ENCODE results near the gene XRN1. TPM values are rescaled to one million over a fixed set of nuclear protein-coding genes. Genes with fewer than 3 reads are reported as not detected.
A peak's percentile ranks its signal among the peaks of the same experiment; 100 is the strongest.
"Not testable (repeated sequence)": the region's sequence is repeated elsewhere in the genome, so short reads cannot be mapped to it uniquely, and the experiment has no call there.

Gene XRN1
- total and polyA plus RNA-seq, 5 donors from 2014 or later, result 53.5 to 121 (median 81.3) TPM

GRCh38 chr3:142374687-142375086, 73.2 kb downstream of the XRN1 start:
- peak overlapping the region; percentile 2 to 15 (median 11) for H3K27ac Mint-ChIP-seq
- H3K9me3 Mint-ChIP-seq, result no peaks in the 10 kb centered on the region
- no peaks in the 10 kb centered on the region for H3K27me3 Mint-ChIP-seq
- H3K4me1 Mint-ChIP-seq, result peaks cover 4 to 19% (median 7%) of the 10 kb centered on the region in 4 donors
- no peak overlapping the region for H3K4me3 ChIP-seq (ENCODE audit: low read depth, low read length)
- no peak for DNase-seq
- no peaks in the 10 kb centered on the region for H3K9me3 ChIP-seq (ENCODE audit: control insufficient read depth in 2 of 2, low read length in 2 of 2)
- H3K4me3 Mint-ChIP-seq, result no peak overlapping the region
- H3K36me3 ChIP-seq (ENCODE audit: control insufficient read depth, insufficient read depth, low read length), result peaks cover 73% of the 10 kb centered on the region
- H3K27me3 ChIP-seq (ENCODE audit: control insufficient read depth, insufficient read depth, low read length), result no peaks in the 10 kb centered on the region
- no peak for ATAC-seq (ENCODE audit: low read depth in 2 of 2)
- no peaks in the 10 kb centered on the region for H3K4me1 ChIP-seq (ENCODE audit: control insufficient read depth, insufficient read depth, low read length, poor library complexity, severe bottlenecking)
- peaks cover 46% of the 10 kb centered on the region for H3K36me3 Mint-ChIP-seq
- H3K27ac ChIP-seq (ENCODE audit: insufficient read depth, low read length, poor library complexity, severe bottlenecking), result no peak overlapping the region

DNA sequence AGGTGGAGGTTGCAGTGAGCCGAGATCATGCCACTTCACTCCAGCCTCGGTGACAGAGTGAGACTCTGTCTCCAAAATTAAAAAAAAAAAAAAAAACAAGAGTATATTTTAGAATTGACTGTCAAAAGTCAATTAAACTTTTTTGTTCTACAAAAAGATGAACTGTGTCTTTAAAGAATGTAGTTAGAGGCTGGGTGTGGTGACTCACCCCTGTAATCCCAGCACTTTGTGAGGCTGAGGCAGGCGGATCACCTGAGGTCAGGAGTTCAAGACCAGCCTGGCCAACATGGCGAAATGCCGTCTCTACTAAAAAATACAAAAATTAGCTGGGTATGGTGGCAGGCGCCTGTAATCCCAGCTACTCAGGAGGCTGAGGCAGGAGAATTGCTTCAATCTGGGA, 78.3 kb downstream of the XRN1 start:
- not testable (repeated sequence) for DNase-seq; H3K27ac Mint-ChIP-seq; H3K27me3 ChIP-seq (ENCODE audit: control insufficient read depth, insufficient read depth, low read length); H3K9me3 Mint-ChIP-seq; H3K4me3 ChIP-seq (ENCODE audit: low read depth, low read length); ATAC-seq (ENCODE audit: low read depth in 2 of 2); H3K27ac ChIP-seq (ENCODE audit: insufficient read depth, low read length, poor library complexity, severe bottlenecking); H3K4me3 Mint-ChIP-seq; H3K9me3 ChIP-seq (ENCODE audit: control insufficient read depth in 2 of 2, low read length in 2 of 2); H3K27me3 Mint-ChIP-seq; H3K4me1 ChIP-seq (ENCODE audit: control insufficient read depth, insufficient read depth, low read length, poor library complexity, severe bottlenecking)
- Mint-ChIP-seq H3K4me1 (peaks cover 4 to 24% (median 7%) of the 10 kb centered on the region in 4 donors), H3K36me3 (peaks cover 33% of the 10 kb centered on the region)
- H3K36me3 ChIP-seq (ENCODE audit: control insufficient read depth, insufficient read depth, low read length), result peaks cover 72% of the 10 kb centered on the region

- Histone ChIP-seq H3K36me3 (ENCODE audit: control insufficient read depth, insufficient read depth, low read length) (peaks cover 73% of the 10 kb centered on the region), H3K27ac (ENCODE audit: insufficient read depth, low read length, poor library complexity, severe bottlenecking) (no peak overlapping the region), H3K27me3 (ENCODE audit: control insufficient read depth, insufficient read depth, low read length) (no peaks in the 10 kb centered on the region), H3K9me3 (ENCODE audit: control insufficient read depth in 2 of 2, low read length in 2 of 2) (no peaks in the 10 kb centered on the region), H3K4me3 (ENCODE audit: low read depth, low read length) (no peak overlapping the region), H3K4me1 (ENCODE audit: control insufficient read depth, insufficient read depth, low read length, poor library complexity, severe bottlenecking) (no peaks in the 10 kb centered on the region)
- Mint-ChIP-seq H3K36me3 (peaks cover 31% of the 10 kb centered on the region), H3K27me3 (no peaks in the 10 kb centered on the region), H3K4me3 (no peak overlapping the region), H3K27ac (peak overlapping the region in 1 of 3 donors; percentile 3), H3K9me3 (no peaks in the 10 kb centered on the region), H3K4me1 (peaks cover 0 to 11% (median 3%) of the 10 kb centered on the region in 4 donors)
- DNase-seq (peak in 1 of 3 donors; percentile 31), ATAC-seq (ENCODE audit: low read depth in 2 of 2) (no peak)
Observed at GRCh38 chr3:142366434-142366833, 81.4 kb downstream of the XRN1 start.

GRCh38 chr3:142363936-142364467, 83.8 kb downstream of the XRN1 start:
- H3K4me1 ChIP-seq (ENCODE audit: control insufficient read depth, insufficient read depth, low read length, poor library complexity, severe bottlenecking), result no peaks in the 10 kb centered on the region
- Mint-ChIP-seq H3K36me3 (peaks cover 35% of the 10 kb centered on the region), H3K4me3 (no peak overlapping the region), H3K27me3 (no peaks in the 10 kb centered on the region), H3K4me1 (peaks cover 0 to 15% (median 3%) of the 10 kb centered on the region in 4 donors), H3K9me3 (no peaks in the 10 kb centered on the region), H3K27ac (no peak overlapping the region)
- H3K27ac ChIP-seq (ENCODE audit: insufficient read depth, low read length, poor library complexity, severe bottlenecking), result no peak overlapping the region
- H3K9me3 ChIP-seq (ENCODE audit: control insufficient read depth in 2 of 2, low read length in 2 of 2), result no peaks in the 10 kb centered on the region
- no peak overlapping the region for H3K4me3 ChIP-seq (ENCODE audit: low read depth, low read length)
- no peaks in the 10 kb centered on the region for H3K27me3 ChIP-seq (ENCODE audit: control insufficient read depth, insufficient read depth, low read length)
- DNase-seq, result no peak
- no peak for ATAC-seq (ENCODE audit: low read depth in 2 of 2)
- peaks cover 73% of the 10 kb centered on the region for H3K36me3 ChIP-seq (ENCODE audit: control insufficient read depth, insufficient read depth, low read length)

- DNase-seq; H3K9me3 ChIP-seq (ENCODE audit: control insufficient read depth in 2 of 2, low read length in 2 of 2); H3K4me3 Mint-ChIP-seq; H3K27me3 Mint-ChIP-seq; H3K4me1 ChIP-seq (ENCODE audit: control insufficient read depth, insufficient read depth, low read length, poor library complexity, severe bottlenecking); H3K27ac Mint-ChIP-seq; H3K9me3 Mint-ChIP-seq; H3K27me3 ChIP-seq (ENCODE audit: control insufficient read depth, insufficient read depth, low read length); H3K27ac ChIP-seq (ENCODE audit: insufficient read depth, low read length, poor library complexity, severe bottlenecking); H3K4me3 ChIP-seq (ENCODE audit: low read depth, low read length); ATAC-seq (ENCODE audit: low read depth in 2 of 2): not testable (repeated sequence)
- H3K4me1 Mint-ChIP-seq, result peaks cover 0 to 15% (median 3%) of the 10 kb centered on the region in 4 donors
- H3K36me3 ChIP-seq (ENCODE audit: control insufficient read depth, insufficient read depth, low read length), result peaks cover 73% of the 10 kb centered on the region
- H3K36me3 Mint-ChIP-seq, result peaks cover 33% of the 10 kb centered on the region
Observed at GRCh38 chr3:142363433-142363832, 84.4 kb downstream of the XRN1 start.

DNA sequence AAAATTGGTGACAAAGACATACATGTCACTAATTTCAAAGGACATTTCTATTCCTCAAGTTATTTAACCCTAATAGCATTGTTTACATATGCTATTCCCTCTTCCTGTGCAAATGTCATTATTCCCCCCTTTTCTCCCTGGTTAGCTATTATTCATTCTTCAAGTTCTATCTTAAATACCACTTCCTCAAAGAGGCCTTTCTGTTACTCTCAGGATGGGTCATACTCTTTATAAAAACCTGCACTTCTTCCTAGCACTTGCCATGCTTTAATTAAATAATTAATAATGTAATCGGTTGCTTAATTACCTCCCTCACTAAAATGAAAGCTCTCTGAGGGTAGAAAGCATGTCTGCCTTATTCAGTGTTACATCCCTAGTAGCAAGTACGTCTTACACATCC, 88.5 kb downstream of the XRN1 start:
- Mint-ChIP-seq H3K4me1 (peaks cover 0 to 5% (median 2%) of the 10 kb centered on the region in 4 donors), H3K4me3 (no peak overlapping the region), H3K27ac (peak overlapping the region in 1 of 3 donors; percentile 38), H3K27me3 (no peaks in the 10 kb centered on the region), H3K9me3 (no peaks in the 10 kb centered on the region), H3K36me3 (peaks cover 55% of the 10 kb centered on the region)
- Histone ChIP-seq H3K36me3 (ENCODE audit: control insufficient read depth, insufficient read depth, low read length) (peaks cover 88% of the 10 kb centered on the region), H3K27me3 (ENCODE audit: control insufficient read depth, insufficient read depth, low read length) (no peaks in the 10 kb centered on the region), H3K27ac (ENCODE audit: insufficient read depth, low read length, poor library complexity, severe bottlenecking) (no peak overlapping the region), H3K9me3 (ENCODE audit: control insufficient read depth in 2 of 2, low read length in 2 of 2) (no peaks in the 10 kb centered on the region), H3K4me1 (ENCODE audit: control insufficient read depth, insufficient read depth, low read length, poor library complexity, severe bottlenecking) (no peaks in the 10 kb centered on the region), H3K4me3 (ENCODE audit: low read depth, low read length) (no peak overlapping the region)
- no peak for DNase-seq
- ATAC-seq (ENCODE audit: low read depth in 2 of 2), result no peak

DNA sequence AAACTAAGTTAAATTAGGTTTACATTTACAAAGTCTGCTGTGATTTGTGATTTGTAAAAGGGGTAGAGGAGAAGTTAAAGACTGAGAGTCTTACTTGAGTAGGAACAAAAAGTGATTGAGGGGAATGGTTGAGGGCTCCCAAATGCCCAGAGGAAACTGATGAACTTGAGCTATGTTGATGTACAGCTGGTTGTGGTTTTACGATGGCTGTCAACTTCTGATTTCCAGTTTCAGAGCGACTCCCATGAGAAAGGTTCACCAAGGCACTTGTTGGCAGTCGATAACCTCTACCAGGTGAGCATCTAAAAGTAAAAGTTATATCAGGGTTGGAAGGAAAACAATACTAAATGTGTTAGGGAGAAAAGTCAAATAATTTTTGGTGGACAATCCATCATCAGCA, 91.0 kb downstream of the XRN1 start:
- no peak for ATAC-seq (ENCODE audit: low read depth in 2 of 2)
- H3K36me3 Mint-ChIP-seq, result peaks cover 60% of the 10 kb centered on the region
- H3K27ac Mint-ChIP-seq, result peak overlapping the region in 2 of 3 donors; percentile 34 to 56

DNA sequence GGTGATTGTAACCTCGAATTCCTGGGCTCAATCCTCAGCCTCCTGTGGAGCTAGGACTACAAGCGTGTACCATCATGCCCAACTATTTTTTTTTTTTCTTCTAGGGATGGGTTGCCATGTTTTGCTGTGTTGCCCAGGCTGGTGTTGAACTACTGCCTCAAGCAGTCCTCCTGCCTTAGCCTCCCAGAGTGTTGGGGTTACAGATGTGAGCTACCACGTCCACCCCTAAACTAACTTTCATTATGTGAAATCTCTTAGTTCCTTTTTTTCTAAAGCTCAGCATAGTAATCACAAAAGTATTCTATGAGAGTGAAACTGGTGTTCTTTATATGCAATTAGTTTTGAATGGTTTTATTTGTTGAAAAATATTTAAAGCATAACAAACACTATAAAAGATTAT, 92.1 kb downstream of the XRN1 start:
- Histone ChIP-seq H3K4me1 (ENCODE audit: control insufficient read depth, insufficient read depth, low read length, poor library complexity, severe bottlenecking) (no peaks in the 10 kb centered on the region), H3K36me3 (ENCODE audit: control insufficient read depth, insufficient read depth, low read length) (peaks cover 90% of the 10 kb centered on the region), H3K4me3 (ENCODE audit: low read depth, low read length) (no peak overlapping the region), H3K27me3 (ENCODE audit: control insufficient read depth, insufficient read depth, low read length) (no peaks in the 10 kb centered on the region), H3K27ac (ENCODE audit: insufficient read depth, low read length, poor library complexity, severe bottlenecking) (no peak overlapping the region), H3K9me3 (ENCODE audit: control insufficient read depth in 2 of 2, low read length in 2 of 2) (no peaks in the 10 kb centered on the region)
- no peaks in the 10 kb centered on the region for H3K27me3 Mint-ChIP-seq
- peaks cover 53% of the 10 kb centered on the region for H3K36me3 Mint-ChIP-seq
- DNase-seq (no peak), ATAC-seq (ENCODE audit: low read depth in 2 of 2) (no peak)
- H3K9me3 Mint-ChIP-seq, result no peaks in the 10 kb centered on the region
- no peak overlapping the region for H3K27ac Mint-ChIP-seq
- no peak overlapping the region for H3K4me3 Mint-ChIP-seq
- peaks cover 0 to 9% (median 3%) of the 10 kb centered on the region in 4 donors for H3K4me1 Mint-ChIP-seq

More for the DNA sequence above, 91.0 kb downstream of the XRN1 start:
- Mint-ChIP-seq H3K9me3 (no peaks in the 10 kb centered on the region), H3K4me1 (peaks cover 0 to 6% (median 3%) of the 10 kb centered on the region in 4 donors), H3K4me3 (no peak overlapping the region), H3K27me3 (no peaks in the 10 kb centered on the region)
- no peaks in the 10 kb centered on the region for H3K9me3 ChIP-seq (ENCODE audit: control insufficient read depth in 2 of 2, low read length in 2 of 2)
- no peaks in the 10 kb centered on the region for H3K4me1 ChIP-seq (ENCODE audit: control insufficient read depth, insufficient read depth, low read length, poor library complexity, severe bottlenecking)
- no peak for DNase-seq
- no peak overlapping the region for H3K27ac ChIP-seq (ENCODE audit: insufficient read depth, low read length, poor library complexity, severe bottlenecking)
- peaks cover 92% of the 10 kb centered on the region for H3K36me3 ChIP-seq (ENCODE audit: control insufficient read depth, insufficient read depth, low read length)
- H3K4me3 ChIP-seq (ENCODE audit: low read depth, low read length), result no peak overlapping the region
- no peaks in the 10 kb centered on the region for H3K27me3 ChIP-seq (ENCODE audit: control insufficient read depth, insufficient read depth, low read length)
